ENCODE measurements around the gene GRIP2.

- TF ChIP-seq CTCF (IDR thresholded peaks at IDR 0.05; ENCODE audit: low read length) (no peak), EZH2phosphoT487 (IDR thresholded peaks at IDR 0.05; ENCODE audit: low read length) (no peak), EZH2 (optimal IDR thresholded peaks at IDR 0.05; ENCODE audit: low read depth, low read length) (no peak)
Measured at GRCh38 chr3:14581334-14582044, 41.3 kb upstream of the GRIP2 start.
